Measurements from ENCODE around the gene CYGB. TPM values are rescaled to one million over a fixed set of nuclear protein-coding genes. Genes with fewer than 3 reads are reported as not detected.

Gene CYGB
- total RNA-seq, 6 experiments from 2014 or later, result 0.26 to 0.66 (median 0.33) TPM

DNA sequence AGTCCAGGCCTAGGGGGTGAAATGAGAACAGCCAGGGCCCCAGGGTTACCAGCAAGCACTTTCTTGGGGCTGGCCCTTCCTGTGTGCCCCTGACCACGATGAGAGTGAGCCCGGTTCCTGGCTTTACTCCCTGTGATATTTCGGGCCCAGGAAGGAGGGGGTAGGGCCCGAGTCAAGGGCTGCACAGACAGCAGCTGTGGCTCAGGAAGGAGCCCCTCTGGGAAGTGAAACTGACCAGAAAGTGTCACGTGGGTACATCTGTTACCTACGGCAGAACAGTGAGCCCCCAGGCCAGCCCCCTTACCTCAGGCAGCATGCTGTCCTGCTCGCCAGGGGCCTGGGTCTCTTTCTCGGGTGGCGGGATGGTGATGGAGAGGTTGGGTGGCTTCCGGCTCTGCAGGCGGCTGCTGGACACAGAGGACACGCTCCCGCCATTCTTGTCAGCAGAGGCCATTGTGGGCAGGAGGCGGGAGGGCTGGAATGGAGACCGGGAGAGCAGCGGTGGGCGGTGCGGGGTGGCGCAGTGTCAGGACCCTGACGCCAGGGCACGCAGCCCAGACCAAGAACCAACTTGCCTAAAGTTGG lies 56.3 kb downstream of the CYGB start:
- no peak overlapping the region for H3K27ac Mint-ChIP-seq
- peaks cover 2% of the 10 kb centered on the region for H3K27me3 Mint-ChIP-seq (ENCODE audit: insufficient read depth)
- no peaks in the 10 kb centered on the region for H3K4me1 Mint-ChIP-seq (ENCODE audit: low read depth)
- H3K4me3 Mint-ChIP-seq, result no peak overlapping the region
- H3K9me3 Mint-ChIP-seq, result no peaks in the 10 kb centered on the region
- TF ChIP-seq, protein P1, sequence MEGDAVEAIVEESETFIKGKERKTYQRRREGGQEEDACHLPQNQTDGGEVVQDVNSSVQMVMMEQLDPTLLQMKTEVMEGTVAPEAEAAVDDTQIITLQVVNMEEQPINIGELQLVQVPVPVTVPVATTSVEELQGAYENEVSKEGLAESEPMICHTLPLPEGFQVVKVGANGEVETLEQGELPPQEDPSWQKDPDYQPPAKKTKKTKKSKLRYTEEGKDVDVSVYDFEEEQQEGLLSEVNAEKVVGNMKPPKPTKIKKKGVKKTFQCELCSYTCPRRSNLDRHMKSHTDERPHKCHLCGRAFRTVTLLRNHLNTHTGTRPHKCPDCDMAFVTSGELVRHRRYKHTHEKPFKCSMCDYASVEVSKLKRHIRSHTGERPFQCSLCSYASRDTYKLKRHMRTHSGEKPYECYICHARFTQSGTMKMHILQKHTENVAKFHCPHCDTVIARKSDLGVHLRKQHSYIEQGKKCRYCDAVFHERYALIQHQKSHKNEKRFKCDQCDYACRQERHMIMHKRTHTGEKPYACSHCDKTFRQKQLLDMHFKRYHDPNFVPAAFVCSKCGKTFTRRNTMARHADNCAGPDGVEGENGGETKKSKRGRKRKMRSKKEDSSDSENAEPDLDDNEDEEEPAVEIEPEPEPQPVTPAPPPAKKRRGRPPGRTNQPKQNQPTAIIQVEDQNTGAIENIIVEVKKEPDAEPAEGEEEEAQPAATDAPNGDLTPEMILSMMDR (IDR thresholded peaks at IDR 0.05), result no peak
- DNase-seq, result no peak
- no peaks in the 10 kb centered on the region; the same call in 1 of the 2 replicates for H3K36me3 Mint-ChIP-seq (ENCODE audit: low read depth)

DNA sequence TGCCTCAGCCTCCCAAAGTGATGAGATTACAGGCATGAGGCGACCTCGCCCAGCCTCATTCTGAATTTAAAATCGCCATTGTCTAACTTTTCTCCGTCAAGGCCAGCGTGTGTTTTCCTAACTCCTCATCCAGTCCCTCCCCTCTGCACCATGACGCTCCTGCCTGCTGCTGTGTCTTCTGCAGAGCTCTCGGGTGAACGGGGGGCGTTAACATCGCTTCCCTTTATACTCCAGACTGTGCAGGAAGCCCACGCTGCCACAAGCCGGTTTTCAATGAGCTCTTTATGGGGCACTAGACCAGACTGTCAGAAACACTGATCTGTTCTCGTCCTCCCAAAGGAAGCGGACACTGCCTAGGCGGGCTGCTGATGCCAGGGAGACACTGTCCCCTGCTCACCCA lies 56.9 kb downstream of the CYGB start:
- no peaks in the 10 kb centered on the region for H3K4me1 Mint-ChIP-seq (ENCODE audit: low read depth)
- DNase-seq, result no peak
- no peaks in the 10 kb centered on the region for H3K9me3 Mint-ChIP-seq
- no peaks in the 10 kb centered on the region; the same call in 1 of the 2 replicates for H3K36me3 Mint-ChIP-seq (ENCODE audit: low read depth)
- H3K27ac Mint-ChIP-seq, result no peak overlapping the region
- peaks cover 2% of the 10 kb centered on the region for H3K27me3 Mint-ChIP-seq (ENCODE audit: insufficient read depth)
- H3K4me3 Mint-ChIP-seq, result no peak overlapping the region
- TF ChIP-seq, protein P1 (IDR thresholded peaks at IDR 0.05), result no peak

DNA sequence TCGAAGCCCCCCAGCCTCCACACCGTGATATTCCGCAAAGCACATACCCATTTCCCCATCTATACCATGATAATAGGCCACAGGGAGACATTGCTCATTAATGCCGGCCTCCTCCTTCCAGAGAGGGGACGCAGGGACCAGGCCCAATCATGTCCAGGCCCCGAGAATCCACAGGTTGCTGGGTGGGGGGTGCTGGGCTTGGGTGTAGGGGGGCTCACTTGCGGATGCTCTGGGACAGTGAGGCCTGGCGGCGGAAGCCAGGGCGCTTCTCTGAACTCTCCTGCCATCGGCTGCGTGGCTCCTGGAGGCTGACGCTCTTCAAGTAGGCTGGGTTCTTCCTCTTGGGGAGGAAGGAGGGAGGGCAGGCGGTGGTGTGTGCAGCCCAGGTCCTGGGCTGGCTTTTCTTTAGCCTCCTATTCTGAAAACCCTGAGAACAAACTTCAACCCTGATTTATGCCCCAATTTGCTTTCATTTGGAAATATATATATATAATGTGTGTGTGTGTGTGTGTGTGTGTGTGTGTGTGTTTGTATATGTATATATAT lies 57.9 kb downstream of the CYGB start:
- TF ChIP-seq, protein P1 (IDR thresholded peaks at IDR 0.05), result no peak
- no peaks in the 10 kb centered on the region; the same call in 1 of the 2 replicates for H3K36me3 Mint-ChIP-seq (ENCODE audit: low read depth)
- no peak overlapping the region for H3K4me3 Mint-ChIP-seq
- DNase-seq, result no peak
- no peaks in the 10 kb centered on the region for H3K9me3 Mint-ChIP-seq
- H3K27ac Mint-ChIP-seq, result no peak overlapping the region
- H3K4me1 Mint-ChIP-seq (ENCODE audit: low read depth), result no peaks in the 10 kb centered on the region
- peaks cover 2% of the 10 kb centered on the region; the same call in 1 of the 2 replicates for H3K27me3 Mint-ChIP-seq (ENCODE audit: insufficient read depth)

DNA sequence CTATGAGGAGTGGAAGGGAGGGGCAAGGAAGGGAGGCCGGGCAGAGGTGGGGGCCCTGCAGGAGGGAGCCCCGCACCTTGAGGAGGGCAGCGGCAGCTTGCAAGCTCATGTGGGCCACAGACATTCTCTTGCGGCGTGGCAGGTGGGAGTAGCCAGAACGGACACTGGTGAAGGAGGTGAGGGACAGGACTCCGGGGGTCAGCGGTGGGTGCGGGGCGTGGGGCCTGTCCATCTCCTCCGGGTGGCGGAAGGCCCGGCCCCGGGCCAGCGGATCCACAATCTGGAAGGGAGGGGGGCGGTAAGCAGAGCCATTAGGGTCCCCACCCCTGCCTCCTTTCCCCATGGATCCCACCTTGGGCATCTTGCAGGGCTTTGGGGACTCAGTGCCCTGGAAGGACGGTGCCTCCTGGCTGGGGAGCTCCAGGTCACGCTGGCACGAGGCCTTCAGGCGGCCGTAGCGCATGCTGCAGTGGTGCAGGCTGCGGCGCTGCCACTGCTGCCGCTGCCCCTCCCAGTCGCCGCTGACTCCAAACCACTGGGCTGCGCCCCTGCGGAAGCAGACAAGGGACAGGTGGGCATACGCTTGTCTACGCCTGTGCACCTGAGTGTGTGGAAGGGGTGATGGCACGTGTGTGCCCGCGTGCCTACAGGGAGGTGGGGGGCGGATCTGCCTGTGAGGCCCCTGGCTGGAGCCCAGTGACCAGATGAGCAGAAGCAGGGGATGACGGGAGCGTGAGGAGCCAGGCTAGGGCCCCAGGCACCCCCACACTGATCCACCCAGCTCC lies 58.6 kb downstream of the CYGB start:
- Mint-ChIP-seq H3K27ac (no peak overlapping the region), H3K36me3 (ENCODE audit: low read depth) (no peaks in the 10 kb centered on the region), H3K4me1 (ENCODE audit: low read depth) (no peaks in the 10 kb centered on the region), H3K27me3 (ENCODE audit: insufficient read depth) (no peaks in the 10 kb centered on the region; the same call in 1 of the 2 replicates), H3K9me3 (no peaks in the 10 kb centered on the region), H3K4me3 (no peak overlapping the region)
- no peak for DNase-seq
- TF ChIP-seq, protein P1 (IDR thresholded peaks at IDR 0.05), result no peak

DNA sequence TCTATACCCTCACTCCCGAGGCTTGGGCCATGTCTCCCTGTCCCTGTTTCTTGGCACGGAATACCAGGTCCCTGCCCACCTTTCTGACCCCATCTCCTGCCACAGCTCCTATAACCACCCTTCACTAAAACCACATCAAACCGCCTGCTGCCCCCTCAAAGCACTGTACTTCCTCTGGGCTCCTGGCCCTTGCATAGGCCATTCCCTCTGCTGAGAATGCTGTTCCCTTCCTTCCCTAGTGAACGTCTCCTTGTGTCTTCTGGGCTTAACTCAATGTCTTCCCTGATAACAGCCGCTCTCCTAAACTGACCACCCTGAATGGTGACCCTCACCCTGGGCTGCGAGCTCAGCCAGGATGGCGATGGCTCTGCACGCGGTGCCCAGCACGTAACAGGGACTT lies 59.4 kb downstream of the CYGB start:
- Mint-ChIP-seq H3K27me3 (ENCODE audit: insufficient read depth) (no peaks in the 10 kb centered on the region; the same call in 1 of the 2 replicates), H3K4me1 (ENCODE audit: low read depth) (no peaks in the 10 kb centered on the region), H3K27ac (no peak overlapping the region), H3K36me3 (ENCODE audit: low read depth) (no peaks in the 10 kb centered on the region), H3K9me3 (no peaks in the 10 kb centered on the region), H3K4me3 (no peak overlapping the region)
- DNase-seq, result no peak
- TF ChIP-seq, protein P1 (IDR thresholded peaks at IDR 0.05), result no peak

Measured in HFFc6 (cell line).